ENCODE results near the gene PRKAR1A.

DNA sequence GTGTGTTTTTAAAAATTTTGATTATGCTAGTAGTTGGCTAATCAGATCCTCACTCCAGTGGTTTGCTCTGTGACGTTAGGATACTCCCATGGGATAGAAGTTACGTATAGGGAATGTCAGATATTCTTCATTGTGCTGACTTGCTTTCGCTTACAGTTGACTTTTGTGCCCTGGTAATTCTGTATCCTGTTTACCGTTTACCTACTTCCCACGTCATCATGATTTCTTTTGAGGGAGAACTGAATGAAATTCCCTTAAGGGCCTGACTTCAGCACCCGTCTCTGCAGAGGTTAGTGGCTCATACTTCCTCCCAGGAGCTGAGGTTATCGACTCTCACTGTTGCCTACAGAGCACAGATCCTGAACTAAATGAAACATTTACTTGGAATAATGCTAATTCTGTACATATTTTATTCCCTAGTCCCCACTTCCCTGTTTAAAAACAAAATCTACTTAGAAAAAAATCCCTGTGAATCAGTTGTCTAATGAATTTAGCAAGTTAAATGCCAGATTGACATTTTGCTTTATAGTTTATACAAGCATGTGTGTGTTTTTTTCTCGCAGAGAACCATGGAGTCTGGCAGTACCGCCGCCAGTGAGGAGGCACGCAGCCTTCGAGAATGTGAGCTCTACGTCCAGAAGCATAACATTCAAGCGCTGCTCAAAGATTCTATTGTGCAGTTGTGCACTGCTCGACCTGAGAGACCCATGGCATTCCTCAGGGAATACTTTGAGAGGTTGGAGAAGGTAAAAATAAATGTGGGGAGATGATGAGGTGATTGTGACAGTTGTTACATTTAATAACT is 2.8 kb downstream of the PRKAR1A start:
- TF ChIP-seq GATA2 (IDR thresholded peaks at IDR 0.05; ENCODE audit: low read depth, low read length) (no peak), GATA3 (IDR thresholded peaks at IDR 0.05; ENCODE audit: low read depth, low read length) (no peak)
